Stimulated activated CD4-positive, alpha-beta T cell treated with anti-CD3 and anti-CD28 coated beads, TNF-alpha, amount 100 ng/mL, for 24 hours (primary cell): ENCODE data around the gene ANKRD61.
"Not testable (repeated sequence)": the region's sequence is repeated elsewhere in the genome, so short reads cannot be mapped to it uniquely, and the experiment has no call there.

ENCODE experiments used
- DNase-seq, 3 experiments: peaks; one replicate each; pipeline ENCODE4 v3.0.0-alpha.2; 2020; ENCODE audit warnings: low read depth in 3 of 3

The ANKRD61 gene

DNA sequence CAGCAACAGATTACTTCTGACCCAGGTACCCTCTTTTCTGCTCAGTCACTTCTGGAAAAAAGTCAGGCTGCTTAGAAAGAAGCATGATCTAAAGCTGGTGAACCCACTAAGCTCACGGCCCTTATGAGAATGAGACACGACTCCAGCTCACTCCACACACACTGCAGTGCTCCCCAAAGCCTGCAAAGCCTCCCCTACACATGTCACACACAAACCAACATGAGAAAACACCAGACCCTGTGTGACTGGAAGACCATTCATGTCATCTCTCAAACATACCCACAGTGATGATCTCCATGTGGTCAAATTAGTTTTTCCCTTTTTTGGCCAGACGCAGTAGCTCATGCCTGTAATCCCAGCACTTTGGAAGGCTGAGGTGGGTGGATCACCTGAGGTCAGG, 391 bp downstream of the ANKRD61 start:
- no peak for DNase-seq

DNA sequence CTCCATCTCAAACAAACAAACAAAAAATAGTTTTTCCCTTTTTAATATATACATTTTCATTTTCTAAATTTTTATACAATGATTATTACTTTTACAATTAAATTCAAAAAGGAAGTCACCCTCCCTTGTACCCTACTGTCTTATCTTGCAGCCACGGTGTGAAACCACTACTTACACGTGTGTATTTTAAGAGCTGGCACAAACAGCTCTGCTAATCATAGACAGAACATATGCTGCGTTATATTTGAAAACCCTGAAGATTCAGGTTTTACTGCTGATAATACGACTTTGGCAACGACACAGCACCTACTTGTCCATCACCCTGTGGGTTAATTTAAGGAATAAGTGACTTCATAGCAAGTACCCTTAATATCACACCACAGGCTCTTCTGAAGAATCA, 991 bp downstream of the ANKRD61 start:
- DNase-seq, result no peak

DNA sequence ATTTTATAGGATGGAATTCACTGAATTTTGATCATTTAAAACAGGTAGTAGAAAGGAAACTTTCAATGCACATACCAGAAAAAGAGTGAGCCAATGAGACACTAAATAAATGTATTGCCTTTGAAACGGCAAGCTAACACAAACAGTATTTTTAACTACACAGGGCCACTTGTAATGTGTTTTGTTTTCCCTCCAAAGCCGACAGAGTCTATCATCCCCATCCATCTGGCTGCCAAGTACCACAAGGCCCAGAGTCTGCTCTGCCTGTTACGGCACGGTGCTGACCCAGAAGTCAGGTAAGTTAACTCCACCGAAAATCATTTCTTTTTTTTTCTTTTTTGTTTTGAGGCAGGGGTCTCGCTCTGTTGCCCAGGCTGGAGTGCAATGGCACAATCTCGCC, 1.5 kb downstream of the ANKRD61 start:
- DNase-seq, result no peak

DNA sequence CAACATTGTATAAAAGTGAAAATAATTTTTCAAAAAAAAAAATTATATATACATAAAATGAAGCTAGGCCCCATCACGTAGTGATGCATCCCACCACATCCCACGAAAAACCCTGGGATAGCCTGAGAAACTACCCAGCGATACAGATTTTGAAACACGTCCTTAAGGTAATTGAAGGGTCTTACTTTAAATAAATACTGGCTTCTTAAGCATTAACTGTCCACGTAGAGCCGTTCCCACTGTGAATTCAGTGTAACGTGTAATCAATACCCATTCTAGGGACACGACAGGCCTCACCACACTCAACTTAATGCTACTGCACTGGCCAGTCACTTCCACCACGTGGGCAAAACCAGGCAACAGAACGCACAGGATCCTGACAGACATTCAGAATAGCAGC, 4.0 kb downstream of the ANKRD61 start:
- DNase-seq, result no peak

DNA sequence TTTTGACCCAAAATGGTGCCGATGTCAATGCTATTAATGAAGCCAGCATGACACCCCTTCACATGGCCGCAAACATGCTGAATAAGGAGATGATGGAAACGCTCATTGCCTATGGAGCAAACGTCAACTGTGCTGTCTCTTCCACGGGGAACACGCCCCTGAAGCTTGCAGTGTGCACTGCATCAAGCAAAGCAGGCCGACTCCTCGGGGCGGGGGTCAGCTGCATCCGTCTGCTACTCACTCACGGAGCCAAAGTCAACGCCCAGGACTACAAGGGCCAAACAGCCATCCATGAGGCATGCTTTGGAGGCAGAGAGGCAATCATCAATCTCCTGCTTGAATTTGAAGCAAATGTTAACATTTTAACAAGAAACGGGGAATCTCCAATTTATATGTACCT, 4.5 kb downstream of the ANKRD61 start:
- no peak for DNase-seq

DNA sequence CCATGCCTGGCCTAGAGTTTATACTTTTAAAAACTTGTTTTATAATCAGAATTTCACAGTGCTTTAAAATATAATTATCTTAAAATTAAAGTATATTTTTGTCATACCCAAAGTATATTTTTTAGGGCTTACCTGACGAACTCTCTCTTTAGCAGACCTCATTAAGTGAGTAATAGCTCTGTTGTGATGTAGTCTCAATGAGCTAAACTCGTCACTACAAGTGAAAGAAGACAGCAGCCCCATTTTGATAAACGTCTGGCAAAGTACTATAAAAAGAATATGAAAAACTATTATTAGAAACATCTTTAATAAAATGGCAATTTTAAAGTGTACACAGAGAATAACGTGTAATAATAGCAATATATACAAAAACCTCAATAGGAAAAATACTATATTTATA, 18.6 kb downstream of the ANKRD61 start:
- DNase-seq, result no peak

DNA sequence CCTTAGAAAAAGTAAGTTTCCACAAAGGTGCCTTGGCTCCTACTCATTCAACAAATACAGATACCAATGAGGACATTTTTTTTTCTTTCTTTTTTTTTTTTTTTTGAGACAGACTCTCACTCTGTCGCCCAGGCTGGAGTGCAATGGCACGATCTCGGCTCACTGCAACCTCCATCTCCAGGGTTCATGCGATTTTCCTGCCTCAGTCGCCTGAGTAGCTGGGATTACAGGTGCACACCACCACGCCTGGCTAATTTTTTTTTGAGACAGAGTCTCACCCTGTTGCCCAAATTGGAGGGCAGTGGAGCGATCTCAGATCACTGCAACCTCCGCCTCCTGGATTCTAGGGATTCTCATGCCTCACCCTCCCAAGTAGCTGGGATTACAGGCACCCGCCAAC, 20.0 kb downstream of the ANKRD61 start:
- DNase-seq, result not testable (repeated sequence)

DNA sequence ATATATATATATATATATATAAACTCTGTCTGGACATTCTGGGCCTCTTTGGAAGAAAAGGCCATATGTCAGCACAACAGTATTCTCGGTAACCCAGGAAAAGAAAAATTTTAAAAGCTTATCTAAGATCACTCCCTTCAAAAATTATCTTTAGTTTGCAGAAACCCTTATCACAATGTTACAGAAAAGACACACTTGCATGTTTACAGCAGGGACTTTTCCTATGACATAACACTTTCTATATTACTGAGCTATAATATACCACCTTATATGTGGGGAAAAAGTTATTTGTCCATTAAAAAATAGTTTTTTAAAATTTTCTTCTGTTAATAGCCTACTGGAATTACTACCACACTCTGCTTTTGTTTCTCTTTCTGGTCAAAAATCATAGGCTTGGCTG, 25.4 kb downstream of the ANKRD61 start:
- no peak for DNase-seq

DNA sequence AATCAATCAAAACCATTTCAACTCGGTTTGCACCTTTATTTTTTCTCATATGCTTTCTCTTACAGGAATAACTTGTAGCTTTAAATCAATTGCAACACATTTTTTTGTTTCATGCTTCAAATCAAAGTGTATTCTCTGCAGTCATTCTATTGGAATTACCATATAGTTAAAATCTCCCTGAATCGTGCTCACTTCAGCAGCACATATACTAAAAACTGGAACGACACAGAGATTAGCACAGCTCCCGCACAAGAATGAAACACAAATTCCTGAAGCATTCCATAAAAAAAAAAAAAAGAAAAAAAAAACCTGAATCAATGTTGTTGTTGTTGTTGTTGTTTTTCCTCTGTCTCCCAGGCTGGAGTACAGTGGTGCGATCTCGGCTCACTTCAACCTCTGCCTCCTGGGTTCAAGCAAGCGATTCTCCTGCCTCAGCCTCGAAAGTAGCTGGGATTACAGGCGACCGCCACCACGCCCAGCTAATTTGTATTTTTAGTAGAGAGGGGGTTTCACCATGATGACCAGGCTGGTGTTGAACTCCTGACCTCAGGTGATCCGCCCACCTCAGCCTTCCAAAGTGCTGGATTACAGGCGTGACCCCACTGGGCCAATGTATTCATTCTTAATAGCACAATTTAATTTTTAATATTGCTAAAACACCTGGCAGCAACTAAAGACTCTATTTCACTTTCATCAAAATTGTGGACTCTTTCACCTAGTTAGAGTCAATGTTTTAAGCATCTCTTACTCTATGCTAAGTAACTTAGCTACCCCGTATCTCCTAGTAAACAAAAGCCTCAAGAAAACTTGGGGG, 26.3 kb downstream of the ANKRD61 start:
- DNase-seq, result no peak

DNA sequence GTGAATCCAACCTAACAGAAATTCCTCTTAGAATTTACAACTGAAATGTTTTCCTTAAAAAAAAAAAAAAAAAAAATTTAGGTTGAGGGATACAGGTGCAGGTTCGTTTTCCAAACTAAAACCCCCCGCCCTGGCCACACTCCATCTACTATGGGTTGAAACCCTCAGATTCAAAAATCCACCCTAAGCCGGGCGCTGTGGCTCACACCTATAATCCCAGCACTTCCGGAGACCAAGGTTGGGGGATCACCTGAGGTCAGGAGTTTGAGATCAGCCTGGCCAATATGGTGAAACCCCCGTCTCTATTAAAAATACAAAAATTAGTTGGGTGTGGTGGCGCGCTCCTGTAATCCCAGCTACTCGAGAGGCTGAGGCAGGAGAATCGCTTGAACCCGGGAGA, 28.8 kb downstream of the ANKRD61 start:
- DNase-seq, result not testable (repeated sequence)

DNA sequence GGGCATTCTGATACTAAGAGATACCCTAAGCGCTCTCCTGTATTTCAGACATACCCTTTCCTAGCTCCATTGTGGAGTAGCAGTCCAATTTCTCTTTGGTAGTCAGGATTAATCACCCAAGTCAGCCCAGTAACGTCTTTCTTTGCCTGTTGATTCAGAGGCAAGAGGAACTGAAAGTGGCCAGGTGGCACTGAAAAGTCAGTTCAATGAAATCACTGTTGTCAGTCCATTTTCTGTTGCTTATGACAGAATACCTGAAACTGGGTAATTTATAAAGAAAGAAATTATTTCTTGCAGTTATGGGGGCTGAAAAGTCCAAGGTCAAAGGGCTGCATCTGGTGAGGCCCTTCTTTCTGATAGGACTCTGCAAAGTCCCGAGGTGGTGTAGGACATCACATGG, 40.2 kb downstream of the ANKRD61 start:
- no peak for DNase-seq

DNA sequence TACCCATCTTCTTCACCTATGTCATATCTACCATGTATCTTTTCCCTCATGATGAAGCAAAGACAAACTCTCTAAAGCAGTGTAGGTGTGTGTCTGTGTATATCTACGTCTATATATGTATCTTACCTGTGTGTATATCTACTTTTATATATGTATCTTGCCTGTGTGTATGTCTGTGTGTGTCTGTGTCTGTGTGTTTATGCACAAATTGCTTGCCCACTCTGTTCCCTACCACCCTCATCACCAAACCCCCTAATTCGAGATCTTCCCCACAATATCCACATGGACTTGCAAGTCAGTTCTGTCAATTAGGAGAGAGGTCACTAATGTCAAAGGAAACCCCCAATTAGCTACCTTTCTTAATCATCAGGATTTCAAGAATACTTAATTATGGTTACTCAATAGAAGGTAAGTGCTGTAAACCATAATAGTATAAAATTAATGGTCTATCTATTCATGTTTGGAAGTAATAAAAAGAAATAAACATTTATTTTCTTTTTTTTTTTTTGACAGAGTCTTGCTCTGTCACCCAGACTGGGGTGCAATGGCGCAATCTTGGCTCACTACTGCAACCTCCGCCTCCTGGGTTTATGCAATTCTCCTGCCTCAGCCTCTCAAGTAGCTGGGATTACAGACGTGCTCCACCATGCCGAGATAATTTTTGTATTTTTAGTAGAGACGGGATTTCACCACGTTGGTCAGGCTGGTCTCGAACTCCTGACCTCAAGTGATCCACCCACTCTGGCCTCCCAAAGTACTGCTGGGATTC, 43.6 kb downstream of the ANKRD61 start:
- DNase-seq, result no peak

DNA sequence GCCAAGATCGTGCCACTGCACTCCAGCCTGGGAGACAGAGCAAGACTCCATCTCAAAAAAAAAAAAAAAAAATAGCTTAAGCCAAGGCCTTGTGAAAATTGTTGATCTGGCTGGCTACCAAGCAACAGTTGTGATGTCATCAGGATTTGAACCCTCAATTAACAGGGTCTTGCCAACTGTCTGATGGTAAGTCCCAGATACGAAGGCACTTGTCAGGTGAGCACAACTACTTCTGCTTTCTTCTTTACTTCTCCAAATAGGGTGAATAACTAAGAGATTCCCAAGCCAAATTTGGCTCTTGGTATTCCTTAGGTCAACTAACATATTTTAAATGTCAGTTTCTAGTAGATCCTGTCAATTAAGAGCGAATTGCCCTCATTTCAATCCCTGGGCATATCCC, 47.4 kb downstream of the ANKRD61 start:
- DNase-seq, result no peak

DNA sequence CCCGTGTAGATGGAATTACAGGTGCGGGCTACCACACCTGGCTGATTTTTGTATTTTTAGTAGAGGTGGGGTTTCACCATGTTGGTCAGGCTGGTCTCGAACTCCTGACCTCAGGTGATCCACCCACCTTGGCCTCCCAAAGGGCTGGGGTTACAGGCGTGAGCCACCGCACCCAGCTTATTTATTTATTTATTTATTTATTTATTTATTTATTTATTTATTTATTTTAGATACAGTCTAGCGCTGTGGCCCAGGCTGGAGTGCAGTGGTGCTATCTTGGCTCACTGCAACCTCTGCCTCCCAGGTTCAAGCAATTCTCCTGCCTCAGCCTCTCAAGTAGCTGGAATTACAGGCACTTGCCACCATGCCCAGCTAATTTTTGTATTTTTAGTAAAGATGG, 51.9 kb downstream of the ANKRD61 start:
- DNase-seq, result not testable (repeated sequence)
